IPS-18c (cell line): Measurements from ENCODE around the gene ASB1.

Source experiments
- H3K4me3 ChIP-seq: 2 replicates; pipeline ENCODE4 v1.7.0; 2013; ENCODE audit warnings: low read depth, mild to moderate bottlenecking, low read length, moderate library complexity; ENCODE audit not compliant: insufficient read depth
- H3K9me3 ChIP-seq: one replicate; pipeline ENCODE4 v1.6.1; 2013; ENCODE audit warnings: mild to moderate bottlenecking, low read length, moderate library complexity; ENCODE audit not compliant: control insufficient read depth, insufficient read depth

ASB1 gene

GRCh38 chr2:238450440-238450861 is 23.7 kb downstream of the ASB1 start:
- no peaks in the 10 kb centered on the region for H3K9me3 ChIP-seq
- H3K4me3 ChIP-seq, result no peak overlapping the region

GRCh38 chr2:238453842-238454241 is 27.1 kb downstream of the ASB1 start:
- Histone ChIP-seq H3K4me3 (no peak overlapping the region), H3K9me3 (no peaks in the 10 kb centered on the region)

- Histone ChIP-seq H3K4me3 (no peak overlapping the region), H3K9me3 (no peaks in the 10 kb centered on the region)
Observed at GRCh38 chr2:238456449-238456848, 29.7 kb downstream of the ASB1 start.

DNA sequence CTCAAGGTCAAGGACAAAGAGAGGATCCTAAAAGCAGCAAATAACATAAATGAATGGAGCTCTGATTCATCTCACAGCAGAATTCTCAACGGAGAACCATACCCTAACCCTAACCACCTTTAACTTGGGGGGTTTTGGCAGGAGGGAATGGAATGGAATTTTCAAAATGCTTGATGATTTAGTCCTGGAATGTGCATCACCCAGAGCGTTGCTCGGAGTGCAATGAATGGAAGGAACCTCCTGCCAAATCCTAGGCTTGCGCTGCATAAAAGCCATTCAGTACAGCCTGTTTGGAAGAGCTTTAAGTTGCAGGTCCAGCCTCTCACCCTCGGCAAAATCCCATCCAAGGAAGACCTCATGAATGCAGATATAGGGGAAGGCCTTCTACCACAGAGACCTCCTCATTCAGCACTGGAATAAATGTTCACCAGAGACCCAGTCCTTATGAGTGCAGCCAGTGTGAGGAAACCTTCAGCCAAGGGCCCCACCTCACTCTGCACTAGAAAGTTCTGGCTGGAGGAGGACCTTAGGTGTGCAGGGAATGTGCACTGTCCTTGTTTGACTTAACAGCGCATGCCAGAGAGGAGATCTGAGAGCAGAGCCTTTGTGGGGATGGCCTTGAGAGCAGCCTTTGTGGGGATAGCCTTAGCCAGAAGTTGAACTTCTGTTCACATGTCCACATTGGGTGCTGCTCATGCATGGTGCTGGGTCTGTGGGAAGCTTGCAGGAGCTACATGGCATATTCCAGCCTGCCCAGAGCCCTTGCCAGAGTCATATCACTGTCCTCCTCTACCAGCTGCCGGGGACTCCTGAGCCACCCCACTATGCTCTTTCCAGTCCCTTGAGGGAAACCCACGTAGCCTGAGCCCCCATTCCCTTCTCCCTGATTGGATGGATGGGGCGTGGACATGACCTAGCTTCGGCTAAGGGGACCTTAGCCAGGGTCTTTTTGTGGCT is 30.5 kb downstream of the ASB1 start:
- H3K4me3 ChIP-seq, result no peak overlapping the region
- H3K9me3 ChIP-seq, result no peaks in the 10 kb centered on the region

GRCh38 chr2:238457927-238458324 is 31.2 kb downstream of the ASB1 start:
- Histone ChIP-seq H3K9me3 (no peaks in the 10 kb centered on the region), H3K4me3 (no peak overlapping the region)

DNA sequence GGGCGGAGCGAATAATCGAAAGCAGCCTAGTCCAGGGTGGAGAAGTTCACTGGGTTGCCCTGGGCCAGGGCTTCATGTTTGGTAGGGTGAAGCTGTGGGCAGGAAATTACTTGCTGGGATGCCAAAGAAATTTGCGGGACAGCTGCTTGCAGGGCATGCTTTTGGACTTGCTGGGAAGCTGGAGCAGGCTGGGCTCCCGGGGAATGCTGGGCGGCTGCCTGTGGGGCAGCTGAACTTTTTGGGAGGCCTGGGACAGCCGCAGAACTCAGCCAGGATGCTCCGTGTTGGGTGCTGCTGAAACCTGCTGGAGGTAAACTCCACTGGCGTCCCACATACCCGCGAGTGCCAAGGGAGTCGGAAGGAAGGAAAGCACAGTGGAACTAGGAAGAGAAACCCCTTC is 31.9 kb downstream of the ASB1 start:
- Histone ChIP-seq H3K4me3 (no peak overlapping the region), H3K9me3 (no peaks in the 10 kb centered on the region)

DNA sequence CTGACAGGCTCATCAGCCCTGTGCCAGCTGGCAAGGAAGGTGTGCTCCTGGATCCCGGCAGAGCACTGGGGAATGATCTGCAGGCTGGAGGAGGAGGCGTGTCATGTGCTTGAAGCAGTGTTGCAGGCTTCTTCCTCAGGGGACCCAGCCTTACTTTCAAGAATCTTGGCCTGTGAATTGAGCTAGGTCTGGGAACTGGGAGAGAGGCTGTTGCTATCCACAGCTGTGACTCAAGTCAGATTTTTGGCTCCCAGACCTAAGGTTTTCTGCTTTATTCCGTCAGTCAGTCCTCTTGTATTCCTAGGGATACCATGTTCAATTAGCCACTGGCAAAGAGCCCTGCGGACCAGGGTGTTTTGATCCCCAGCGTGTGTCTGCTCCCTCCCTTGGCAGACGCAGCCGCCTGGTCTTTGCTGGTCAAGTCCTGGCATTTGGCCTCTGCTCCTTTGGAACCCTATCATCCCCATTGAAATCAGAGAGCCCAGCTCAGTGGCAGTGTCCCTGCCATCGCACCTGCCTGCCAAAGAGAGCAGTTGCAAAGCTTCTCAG is 32.4 kb downstream of the ASB1 start:
- no peak overlapping the region for H3K4me3 ChIP-seq
- no peaks in the 10 kb centered on the region for H3K9me3 ChIP-seq

DNA sequence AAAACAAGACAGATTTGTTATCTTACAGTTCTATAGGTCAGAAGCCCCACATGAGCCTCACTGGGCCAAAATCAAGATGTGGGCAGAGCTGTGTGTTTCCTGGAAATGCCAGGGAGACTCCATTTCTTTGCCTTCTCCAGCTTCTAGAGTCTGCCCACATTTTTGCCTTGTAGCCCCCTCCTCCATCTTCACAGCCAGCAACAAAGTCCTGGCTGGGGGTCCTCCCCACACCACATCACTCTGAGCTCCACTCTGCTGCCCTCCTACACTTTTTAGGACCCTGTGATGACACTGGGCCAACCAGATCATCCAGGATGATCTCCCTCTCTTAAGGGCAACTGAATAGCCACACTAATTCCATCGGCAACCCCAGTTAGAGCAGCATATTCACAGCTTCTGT is 34.3 kb downstream of the ASB1 start:
- no peak overlapping the region for H3K4me3 ChIP-seq
- H3K9me3 ChIP-seq, result no peaks in the 10 kb centered on the region

DNA sequence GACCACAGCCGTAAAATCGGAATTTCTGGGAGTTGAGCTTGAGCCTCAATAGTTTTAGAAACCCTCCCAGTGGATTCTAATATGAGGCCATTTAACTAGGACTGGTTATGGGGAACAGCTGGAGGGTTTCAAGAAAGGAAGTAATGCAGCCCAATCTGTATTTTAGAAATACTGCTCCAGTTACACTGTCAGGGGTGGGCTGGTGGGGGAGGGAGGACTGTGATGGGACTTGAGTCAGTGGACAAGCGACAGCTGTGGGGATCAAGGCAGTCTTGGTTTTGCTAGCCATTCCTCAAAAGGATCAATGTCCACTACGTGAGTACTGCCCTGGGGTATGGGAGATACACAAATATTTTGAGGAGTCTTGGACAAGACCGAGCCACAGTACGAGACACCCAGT is 34.8 kb downstream of the ASB1 start:
- no peak overlapping the region for H3K4me3 ChIP-seq
- H3K9me3 ChIP-seq, result no peaks in the 10 kb centered on the region

- Histone ChIP-seq H3K4me3 (no peak overlapping the region), H3K9me3 (no peaks in the 10 kb centered on the region)
Observed at GRCh38 chr2:238461916-238462315, 35.2 kb downstream of the ASB1 start.

DNA sequence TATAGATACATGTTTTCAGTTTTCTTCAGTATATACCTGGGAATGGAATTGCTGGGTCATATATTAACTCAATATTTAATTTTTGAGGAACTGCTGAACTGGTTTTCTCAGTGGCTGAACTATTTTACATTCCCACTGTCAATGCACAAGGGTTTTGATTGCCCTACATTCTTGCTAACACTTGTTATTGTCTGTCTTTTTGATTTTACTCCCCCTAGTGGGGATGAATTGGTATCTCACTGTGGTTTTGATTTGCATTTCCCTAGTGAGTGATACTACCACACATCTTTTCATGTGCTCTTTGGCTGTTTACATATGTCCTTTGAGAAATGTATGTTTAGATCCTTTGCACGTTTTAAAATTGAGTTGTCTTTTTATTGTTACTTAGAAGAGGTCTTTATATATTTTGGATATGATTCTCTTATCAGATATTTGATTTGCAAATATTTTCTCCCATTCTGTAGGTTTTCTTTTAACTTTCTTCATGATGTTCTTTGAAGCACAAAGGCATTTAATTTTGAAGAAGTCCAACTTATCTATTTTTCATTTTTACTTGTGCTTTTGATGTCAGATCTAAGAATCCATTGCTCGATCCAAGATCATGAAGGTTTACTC is 36.2 kb downstream of the ASB1 start:
- H3K4me3 ChIP-seq, result no peak overlapping the region
- no peaks in the 10 kb centered on the region for H3K9me3 ChIP-seq

DNA sequence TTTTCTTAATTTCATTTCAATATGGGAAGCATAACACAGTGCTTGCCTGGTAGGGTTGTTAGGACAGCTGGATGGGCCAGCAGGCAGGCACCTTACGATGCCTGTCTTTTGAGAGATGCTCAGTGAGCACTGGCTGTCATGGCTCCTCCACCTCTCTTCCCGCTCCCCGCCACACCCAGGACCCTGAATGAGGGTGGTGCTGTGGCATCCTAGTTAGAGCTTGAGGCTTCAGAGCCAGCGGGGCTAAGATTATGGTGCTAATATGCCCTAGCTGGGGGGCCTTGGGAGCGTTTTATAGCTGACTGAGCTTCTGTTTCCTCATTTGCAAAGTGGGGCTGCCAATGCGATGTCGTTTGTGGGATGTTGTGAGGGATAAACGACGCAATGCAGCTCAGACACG is 37.7 kb downstream of the ASB1 start:
- Histone ChIP-seq H3K4me3 (no peak overlapping the region), H3K9me3 (no peaks in the 10 kb centered on the region)

GRCh38 chr2:238465487-238466242 is 38.9 kb downstream of the ASB1 start:
- Histone ChIP-seq H3K4me3 (no peak overlapping the region), H3K9me3 (no peaks in the 10 kb centered on the region)

GRCh38 chr2:238466243-238466756 is 39.6 kb downstream of the ASB1 start:
- no peaks in the 10 kb centered on the region for H3K9me3 ChIP-seq
- H3K4me3 ChIP-seq, result no peak overlapping the region

DNA sequence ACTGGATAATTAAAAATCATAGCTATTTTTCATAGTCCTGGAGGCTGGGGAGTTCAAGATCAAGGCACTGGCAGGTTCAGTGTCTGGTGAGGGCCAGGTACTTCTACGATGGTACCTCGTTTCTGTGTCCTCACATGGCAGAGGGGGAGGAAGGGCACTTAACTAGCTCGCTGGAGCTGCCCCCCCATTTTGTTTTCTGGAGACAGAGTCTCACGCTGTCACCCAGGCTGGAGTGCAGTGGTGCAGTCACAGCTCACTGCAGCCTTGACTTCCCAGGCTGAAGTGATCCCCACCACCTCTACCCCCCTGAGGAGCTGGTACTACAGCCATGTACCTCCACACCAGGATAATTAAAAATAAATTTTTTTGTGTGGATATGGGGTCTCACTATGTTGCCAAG is 40.3 kb downstream of the ASB1 start:
- Histone ChIP-seq H3K4me3 (no peak overlapping the region), H3K9me3 (no peaks in the 10 kb centered on the region)

DNA sequence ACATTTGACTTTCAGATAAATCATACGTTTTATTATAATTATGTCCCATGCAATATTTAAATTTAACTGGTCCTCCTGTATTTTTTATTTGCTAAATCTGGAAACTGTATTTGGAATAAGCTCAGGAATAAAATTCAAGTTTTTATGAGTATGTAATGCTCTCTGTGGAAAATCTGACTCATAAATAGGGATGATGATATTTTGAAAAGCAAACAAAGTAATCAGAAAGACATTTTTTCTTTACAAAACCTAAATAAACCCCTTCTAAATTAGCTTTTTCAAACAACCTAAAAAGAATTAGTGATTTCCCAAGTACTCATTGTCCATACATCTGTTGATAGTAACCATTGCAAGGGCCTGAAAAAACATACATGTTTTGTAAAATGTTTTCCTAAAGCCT is 41.1 kb downstream of the ASB1 start:
- H3K4me3 ChIP-seq, result no peak overlapping the region

DNA sequence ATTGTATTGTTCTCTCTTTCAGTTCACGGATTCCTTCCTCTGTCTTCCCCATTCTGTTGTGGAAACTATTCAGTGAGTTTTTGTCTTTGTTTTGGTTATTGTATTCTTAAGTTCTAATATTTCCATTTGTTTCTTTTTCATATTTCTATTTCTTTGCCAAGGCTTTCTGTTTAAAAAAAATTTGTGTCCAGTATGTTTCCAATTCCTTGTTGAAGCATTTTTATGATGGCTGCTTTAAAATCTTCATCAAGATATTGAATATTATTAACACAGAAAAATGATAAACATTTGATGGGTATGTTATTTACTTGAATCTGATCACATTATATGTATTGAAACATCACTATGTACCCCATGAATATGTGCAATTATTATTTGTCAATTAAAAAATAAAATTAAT is 42.4 kb downstream of the ASB1 start:
- Histone ChIP-seq H3K9me3 (no peaks in the 10 kb centered on the region), H3K4me3 (no peak overlapping the region)

More for the DNA sequence above, 41.1 kb downstream of the ASB1 start:
- no peaks in the 10 kb centered on the region for H3K9me3 ChIP-seq
